Loucy (cell line): ENCODE results near the gene MAPK1.
"Not testable (repeated sequence)": the region's sequence is repeated elsewhere in the genome, so short reads cannot be mapped to it uniquely, and the experiment has no call there.

ENCODE experiments used
- CTCF ChIP-seq: fragments of 200-600 bp; sonication (generic); conservative IDR thresholded peaks from 2 replicates; pipeline ENCODE4 v1.5.1; 2014; ENCODE audit warnings: mild to moderate bottlenecking, antibody characterized with exemption, low read length
- EZH2phosphoT487 ChIP-seq: fragments of 200-600 bp; IDR thresholded peaks from 2 replicates; pipeline ENCODE4 v1.6.1; 2018; ENCODE audit warnings: antibody characterized with exemption, mild to moderate bottlenecking, moderate library complexity, borderline replicate concordance

DNA sequence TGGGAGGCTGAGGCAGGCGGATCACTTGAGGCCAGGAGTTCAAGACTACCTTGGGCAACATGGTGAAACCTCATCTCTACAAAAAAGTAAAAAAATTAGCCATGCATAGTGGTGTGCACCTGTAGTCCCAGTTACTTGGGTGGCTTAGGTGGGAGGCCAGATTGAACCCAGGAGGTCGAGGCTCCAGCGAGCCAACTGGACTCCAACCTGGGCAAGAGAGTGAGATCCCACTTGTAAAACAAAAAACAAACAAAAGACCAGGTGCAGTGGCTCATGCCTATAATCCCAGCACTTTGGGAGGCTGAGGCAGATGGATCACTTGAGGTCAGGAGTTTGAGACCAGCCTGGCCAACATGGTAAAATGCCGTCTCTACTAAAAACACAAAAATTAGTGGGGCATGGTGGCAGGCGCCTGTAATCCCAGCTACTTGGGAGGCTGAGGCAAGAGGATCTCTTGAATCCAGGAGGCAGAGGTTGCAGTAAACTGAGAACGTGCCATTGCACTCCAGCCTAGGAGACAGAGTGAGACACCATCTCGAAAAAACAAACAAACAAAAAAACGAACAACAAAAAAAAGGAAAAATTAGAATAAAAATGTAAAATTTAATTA, 46.7 kb upstream of the MAPK1 start:
- TF ChIP-seq CTCF, EZH2phosphoT487: not testable (repeated sequence)
